HG03571 (cell line): ENCODE data around the gene CT45A2.
"Not testable (repeated sequence)": the region's sequence is repeated elsewhere in the genome, so short reads cannot be mapped to it uniquely, and the experiment has no call there.

Experiments
- ATAC-seq: cut with Tn5 transposase; IDR thresholded peaks from one replicate; pipeline ENCODE4 v1.9.1; 2021; ENCODE audit not compliant: unreplicated experiment

CT45A2 gene, protein sequence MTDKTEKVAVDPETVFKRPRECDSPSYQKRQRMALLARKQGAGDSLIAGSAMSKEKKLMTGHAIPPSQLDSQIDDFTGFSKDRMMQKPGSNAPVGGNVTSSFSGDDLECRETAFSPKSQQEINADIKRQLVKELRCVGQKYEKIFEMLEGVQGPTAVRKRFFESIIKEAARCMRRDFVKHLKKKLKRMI

DNA sequence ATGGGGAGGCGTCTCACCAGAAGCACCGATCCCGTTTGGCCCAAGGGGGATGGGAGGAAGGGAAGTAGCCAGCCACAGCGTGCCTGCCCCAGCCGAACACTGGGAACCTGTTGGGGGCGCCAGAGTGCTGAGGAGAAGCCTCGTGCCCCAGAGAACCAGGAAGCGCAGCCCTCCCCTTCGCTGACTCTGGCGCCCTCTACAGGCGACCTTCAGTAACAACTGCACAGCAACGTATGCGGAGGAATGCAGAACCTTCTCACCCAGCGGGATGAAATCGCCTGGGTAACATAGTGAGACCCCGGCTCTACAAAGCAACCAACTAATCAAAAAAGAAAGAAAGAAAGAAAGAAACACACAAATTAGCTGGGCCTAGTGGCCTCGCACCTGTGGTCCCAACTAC lies at the start of gene CT45A2:
Gene CT45A2 (minus strand): TSS at position 101 of the 400 bp plus-strand sequence. CDS start 3,747 bp downstream, outside the sequence.
- ATAC-seq, result not testable (repeated sequence)

DNA sequence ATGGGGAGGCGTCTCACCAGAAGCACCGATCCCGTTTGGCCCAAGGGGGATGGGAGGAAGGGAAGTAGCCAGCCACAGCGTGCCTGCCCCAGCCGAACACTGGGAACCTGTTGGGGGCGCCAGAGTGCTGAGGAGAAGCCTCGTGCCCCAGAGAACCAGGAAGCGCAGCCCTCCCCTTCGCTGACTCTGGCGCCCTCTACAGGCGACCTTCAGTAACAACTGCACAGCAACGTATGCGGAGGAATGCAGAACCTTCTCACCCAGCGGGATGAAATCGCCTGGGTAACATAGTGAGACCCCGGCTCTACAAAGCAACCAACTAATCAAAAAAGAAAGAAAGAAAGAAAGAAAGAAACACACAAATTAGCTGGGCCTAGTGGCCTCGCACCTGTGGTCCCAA lies 34.6 kb upstream of the CT45A2 start, which contains the start of gene CT45A8:
Gene CT45A8 (minus strand): TSS at position 101 of the 400 bp plus-strand sequence. CDS start 3,755 bp downstream, outside the sequence.
- ATAC-seq, result not testable (repeated sequence)

DNA sequence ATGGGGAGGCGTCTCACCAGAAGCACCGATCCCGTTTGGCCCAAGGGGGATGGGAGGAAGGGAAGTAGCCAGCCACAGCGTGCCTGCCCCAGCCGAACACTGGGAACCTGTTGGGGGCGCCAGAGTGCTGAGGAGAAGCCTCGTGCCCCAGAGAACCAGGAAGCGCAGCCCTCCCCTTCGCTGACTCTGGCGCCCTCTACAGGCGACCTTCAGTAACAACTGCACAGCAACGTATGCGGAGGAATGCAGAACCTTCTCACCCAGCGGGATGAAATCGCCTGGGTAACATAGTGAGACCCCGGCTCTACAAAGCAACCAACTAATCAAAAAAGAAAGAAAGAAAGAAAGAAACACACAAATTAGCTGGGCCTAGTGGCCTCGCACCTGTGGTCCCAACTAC lies 17.4 kb upstream of the CT45A2 start, which contains the start of gene CT45A7:
Gene CT45A7 (minus strand): TSS at position 101 of the 400 bp plus-strand sequence. CDS start 3,747 bp downstream, outside the sequence.
- ATAC-seq, result not testable (repeated sequence)

DNA sequence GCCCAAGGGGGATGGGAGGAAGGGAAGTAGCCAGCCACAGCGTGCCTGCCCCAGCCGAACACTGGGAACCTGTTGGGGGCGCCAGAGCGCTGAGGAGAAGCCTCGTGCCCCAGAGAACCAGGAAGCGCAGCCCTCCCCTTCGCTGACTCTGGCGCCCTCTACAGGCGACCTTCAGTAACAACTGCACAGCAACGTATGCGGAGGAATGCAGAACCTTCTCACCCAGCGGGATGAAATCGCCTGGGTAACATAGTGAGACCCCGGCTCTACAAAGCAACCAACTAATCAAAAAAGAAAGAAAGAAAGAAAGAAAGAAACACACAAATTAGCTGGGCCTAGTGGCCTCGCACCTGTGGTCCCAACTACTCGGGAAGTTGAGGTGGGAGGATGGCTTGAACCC lies 17.1 kb downstream of the CT45A2 start, which contains the start of gene CT45A6:
Gene CT45A6 (minus strand): TSS at position 101 of the 400 bp plus-strand sequence. CDS start 3,794 bp downstream, outside the sequence.
- ATAC-seq, result not testable (repeated sequence)

DNA sequence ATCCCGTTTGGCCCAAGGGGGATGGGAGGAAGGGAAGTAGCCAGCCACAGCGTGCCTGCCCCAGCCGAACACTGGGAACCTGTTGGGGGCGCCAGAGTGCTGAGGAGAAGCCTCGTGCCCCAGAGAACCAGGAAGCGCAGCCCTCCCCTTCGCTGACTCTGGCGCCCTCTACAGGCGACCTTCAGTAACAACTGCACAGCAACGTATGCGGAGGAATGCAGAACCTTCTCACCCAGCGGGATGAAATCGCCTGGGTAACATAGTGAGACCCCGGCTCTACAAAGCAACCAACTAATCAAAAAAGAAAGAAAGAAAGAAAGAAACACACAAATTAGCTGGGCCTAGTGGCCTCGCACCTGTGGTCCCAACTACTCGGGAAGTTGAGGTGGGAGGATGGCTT lies 34.4 kb downstream of the CT45A2 start, which contains the start of gene CT45A5:
Gene CT45A5 (minus strand): TSS at position 101 of the 400 bp plus-strand sequence. CDS start 3,774 bp downstream, outside the sequence.
- not testable (repeated sequence) for ATAC-seq

DNA sequence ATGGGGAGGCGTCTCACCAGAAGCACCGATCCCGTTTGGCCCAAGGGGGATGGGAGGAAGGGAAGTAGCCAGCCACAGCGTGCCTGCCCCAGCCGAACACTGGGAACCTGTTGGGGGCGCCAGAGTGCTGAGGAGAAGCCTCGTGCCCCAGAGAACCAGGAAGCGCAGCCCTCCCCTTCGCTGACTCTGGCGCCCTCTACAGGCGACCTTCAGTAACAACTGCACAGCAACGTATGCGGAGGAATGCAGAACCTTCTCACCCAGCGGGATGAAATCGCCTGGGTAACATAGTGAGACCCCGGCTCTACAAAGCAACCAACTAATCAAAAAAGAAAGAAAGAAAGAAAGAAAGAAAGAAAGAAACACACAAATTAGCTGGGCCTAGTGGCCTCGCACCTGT lies 51.7 kb downstream of the CT45A2 start, which contains the start of gene CT45A3:
Gene CT45A3 (minus strand): TSS at position 101 of the 400 bp plus-strand sequence. CDS start 3,747 bp downstream, outside the sequence.
- not testable (repeated sequence) for ATAC-seq
